ENCODE results near the gene TMEM204.
A peak's percentile ranks its signal among the peaks of the same experiment; 100 is the strongest.

The TMEM204 gene

DNA sequence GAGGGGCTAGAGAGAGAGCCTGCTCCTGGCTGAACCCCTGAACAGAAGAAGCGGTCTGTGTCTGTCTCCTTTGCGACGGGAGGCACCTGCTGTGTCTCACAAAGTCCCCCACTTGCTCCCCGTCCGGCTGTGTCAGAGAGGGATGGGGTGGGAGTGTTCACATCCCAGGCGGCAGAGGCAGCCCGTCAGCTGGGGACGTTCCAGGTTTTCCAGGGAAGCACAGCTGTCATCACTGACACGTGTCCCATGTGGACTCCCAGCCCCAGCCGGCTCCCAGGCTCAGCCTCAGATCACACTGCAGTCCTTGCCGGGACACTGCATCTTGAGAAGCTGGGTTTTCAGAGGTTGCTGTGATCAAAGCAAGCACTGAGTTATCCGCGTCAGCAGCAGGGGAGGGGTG is 38.8 kb upstream of the TMEM204 start:
- Mint-ChIP-seq H3K4me3 (peak overlapping the region; percentile 95 to 99), H3K27me3 (no peaks in the 10 kb centered on the region), H3K36me3 (peaks cover 19 to 25% of the 10 kb centered on the region in 2 donors), H3K9me3 (no peaks in the 10 kb centered on the region), H3K4me1 (peaks cover 9 to 21% of the 10 kb centered on the region in 2 donors), H3K27ac (peak overlapping the region; percentile 100)
- ATAC-seq (replicated peaks): no peak
- no peak for DNase-seq

GRCh38 chr16:1495211-1495888 is 38.1 kb upstream of the TMEM204 start:
- ATAC-seq (replicated peaks) (no peak), DNase-seq (no peak)
- Mint-ChIP-seq H3K27me3 (no peaks in the 10 kb centered on the region), H3K4me1 (peaks cover 9 to 21% of the 10 kb centered on the region in 2 donors), H3K36me3 (peaks cover 19 to 25% of the 10 kb centered on the region in 2 donors), H3K27ac (no peak overlapping the region), H3K9me3 (no peaks in the 10 kb centered on the region), H3K4me3 (peak overlapping the region; percentile 21 to 39)

- Mint-ChIP-seq H3K4me3 (no peak overlapping the region), H3K4me1 (peaks cover 9 to 21% of the 10 kb centered on the region in 2 donors), H3K9me3 (no peaks in the 10 kb centered on the region), H3K27ac (peak overlapping the region; percentile 31), H3K27me3 (no peaks in the 10 kb centered on the region), H3K36me3 (peaks cover 19 to 25% of the 10 kb centered on the region in 2 donors)
- DNase-seq (no peak), ATAC-seq (replicated peaks) (no peak)
Observed at GRCh38 chr16:1495889-1496262, 37.6 kb upstream of the TMEM204 start.

GRCh38 chr16:1496464-1496863 is 37.0 kb upstream of the TMEM204 start:
- peaks cover 9 to 21% of the 10 kb centered on the region in 2 donors for H3K4me1 Mint-ChIP-seq
- no peak for DNase-seq
- H3K36me3 Mint-ChIP-seq: peaks cover 19 to 26% of the 10 kb centered on the region in 2 donors
- no peak for ATAC-seq (replicated peaks)
- H3K9me3 Mint-ChIP-seq: no peaks in the 10 kb centered on the region
- H3K27ac Mint-ChIP-seq: no peak overlapping the region
- H3K4me3 Mint-ChIP-seq: no peak overlapping the region
- H3K27me3 Mint-ChIP-seq: no peaks in the 10 kb centered on the region

GRCh38 chr16:1497014-1497598 is 36.4 kb upstream of the TMEM204 start:
- Mint-ChIP-seq H3K9me3 (no peaks in the 10 kb centered on the region), H3K27ac (peak overlapping the region; percentile 31), H3K27me3 (no peaks in the 10 kb centered on the region), H3K36me3 (peaks cover 23 to 31% of the 10 kb centered on the region in 2 donors), H3K4me1 (peaks cover 9 to 20% of the 10 kb centered on the region in 2 donors), H3K4me3 (no peak overlapping the region)
- no peak for ATAC-seq (replicated peaks)
- DNase-seq: no peak

- Mint-ChIP-seq H3K36me3 (peaks cover 32 to 37% of the 10 kb centered on the region in 2 donors), H3K27me3 (no peaks in the 10 kb centered on the region), H3K4me3 (no peak overlapping the region), H3K9me3 (no peaks in the 10 kb centered on the region), H3K4me1 (peaks cover 4 to 7% of the 10 kb centered on the region in 2 donors), H3K27ac (no peak overlapping the region)
- no peak for ATAC-seq (replicated peaks)
- DNase-seq: no peak
Observed at GRCh38 chr16:1498899-1499676, 34.4 kb upstream of the TMEM204 start.

- peaks cover 0 to 4% of the 10 kb centered on the region in 2 donors for H3K4me1 Mint-ChIP-seq
- no peak overlapping the region for H3K4me3 Mint-ChIP-seq
- ATAC-seq (replicated peaks) (no peak), DNase-seq (no peak)
- H3K27ac Mint-ChIP-seq: no peak overlapping the region
- H3K9me3 Mint-ChIP-seq: no peaks in the 10 kb centered on the region
- no peaks in the 10 kb centered on the region for H3K27me3 Mint-ChIP-seq
- peaks cover 32 to 40% of the 10 kb centered on the region in 2 donors for H3K36me3 Mint-ChIP-seq
Observed at GRCh38 chr16:1499756-1500464, 33.6 kb upstream of the TMEM204 start.

GRCh38 chr16:1500465-1501150 is 32.9 kb upstream of the TMEM204 start:
- no peak overlapping the region for H3K27ac Mint-ChIP-seq
- H3K4me1 Mint-ChIP-seq: peaks cover 0 to 4% of the 10 kb centered on the region in 2 donors
- DNase-seq (no peak), ATAC-seq (replicated peaks) (no peak)
- peaks cover 32 to 40% of the 10 kb centered on the region in 2 donors for H3K36me3 Mint-ChIP-seq
- H3K27me3 Mint-ChIP-seq: no peaks in the 10 kb centered on the region
- H3K4me3 Mint-ChIP-seq: no peak overlapping the region
- H3K9me3 Mint-ChIP-seq: no peaks in the 10 kb centered on the region

DNA sequence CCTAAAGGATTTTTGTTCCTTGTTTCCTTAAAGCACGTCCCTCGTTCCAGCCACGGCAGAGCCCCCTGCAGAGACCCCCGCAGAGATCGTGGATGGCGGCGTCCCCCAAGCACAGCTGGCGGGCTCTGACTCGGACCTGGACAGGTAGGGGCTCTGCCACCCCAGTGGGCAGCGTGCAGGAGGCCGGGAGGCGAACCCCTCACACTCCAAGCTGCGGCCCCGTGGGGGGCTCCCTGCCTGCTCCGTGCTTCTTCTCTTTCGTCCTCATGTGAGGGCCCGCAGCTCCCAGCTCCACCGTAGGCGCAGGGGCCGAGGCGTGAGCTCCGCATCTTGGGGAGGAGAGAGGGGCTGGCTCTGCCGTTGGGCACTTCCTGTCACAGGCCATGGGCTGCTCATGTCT is 31.8 kb upstream of the TMEM204 start:
- Mint-ChIP-seq H3K27me3 (no peaks in the 10 kb centered on the region), H3K9me3 (no peaks in the 10 kb centered on the region), H3K4me3 (no peak overlapping the region), H3K4me1 (peaks cover 0 to 2% of the 10 kb centered on the region in 2 donors), H3K27ac (no peak overlapping the region), H3K36me3 (peaks cover 35 to 45% of the 10 kb centered on the region in 2 donors)
- ATAC-seq (replicated peaks) (no peak), DNase-seq (no peak)

GRCh38 chr16:1502092-1503004 is 31.1 kb upstream of the TMEM204 start:
- Mint-ChIP-seq H3K27me3 (no peaks in the 10 kb centered on the region), H3K9me3 (no peaks in the 10 kb centered on the region), H3K36me3 (peaks cover 34 to 43% of the 10 kb centered on the region in 2 donors), H3K27ac (no peak overlapping the region), H3K4me3 (no peak overlapping the region), H3K4me1 (no peaks in the 10 kb centered on the region)
- DNase-seq (no peak), ATAC-seq (replicated peaks) (no peak)

DNA sequence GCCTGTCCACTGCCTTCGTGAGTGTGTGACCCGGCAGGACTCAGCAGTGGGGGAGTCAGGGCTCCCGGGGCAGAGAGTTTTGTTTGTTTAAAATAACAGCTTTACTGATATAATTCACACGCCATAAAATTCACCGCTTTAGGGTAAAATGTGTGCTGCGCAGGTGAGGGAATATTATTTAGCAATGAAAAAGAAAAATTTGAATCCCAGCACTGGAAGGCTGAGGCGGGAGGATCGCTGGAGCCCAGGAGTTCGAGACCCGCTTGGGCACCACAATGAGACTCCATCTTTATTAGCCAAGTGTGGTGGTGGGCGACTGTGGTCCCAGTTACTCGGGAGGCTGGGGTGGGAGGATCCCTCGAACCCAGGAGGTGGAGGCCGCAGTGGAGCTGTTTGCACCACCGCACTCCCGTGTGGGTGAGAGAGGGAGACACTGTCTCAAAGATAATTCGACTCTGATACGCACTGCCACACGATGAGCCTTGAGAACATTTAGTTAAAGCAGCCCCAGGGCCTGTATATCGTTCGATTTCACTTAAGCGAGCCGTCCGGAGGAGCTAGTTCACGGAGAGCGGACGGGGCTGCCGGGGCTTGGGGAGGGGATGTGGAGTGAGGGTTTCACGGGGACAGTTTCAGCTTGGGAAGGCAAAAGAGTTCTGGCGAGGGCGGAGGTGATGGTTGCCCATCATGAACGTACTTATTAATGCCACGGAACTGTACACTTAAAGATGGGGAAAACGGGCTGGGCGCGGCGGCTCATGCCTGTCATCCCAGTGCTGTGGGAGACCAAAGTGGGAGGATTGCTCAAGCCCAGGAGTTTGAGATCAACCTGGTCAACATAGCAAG is 30.1 kb upstream of the TMEM204 start:
- no peak overlapping the region for H3K4me3 Mint-ChIP-seq
- DNase-seq: no peak
- H3K27me3 Mint-ChIP-seq: no peaks in the 10 kb centered on the region
- no peak for ATAC-seq (replicated peaks)
- no peak overlapping the region for H3K27ac Mint-ChIP-seq
- peaks cover 31 to 39% of the 10 kb centered on the region in 2 donors for H3K36me3 Mint-ChIP-seq
- H3K4me1 Mint-ChIP-seq: no peaks in the 10 kb centered on the region
- no peaks in the 10 kb centered on the region for H3K9me3 Mint-ChIP-seq

GRCh38 chr16:1505073-1505844 is 28.2 kb upstream of the TMEM204 start:
- H3K27me3 Mint-ChIP-seq: no peaks in the 10 kb centered on the region
- no peaks in the 10 kb centered on the region for H3K9me3 Mint-ChIP-seq
- no peaks in the 10 kb centered on the region for H3K4me1 Mint-ChIP-seq
- no peak overlapping the region for H3K4me3 Mint-ChIP-seq
- H3K36me3 Mint-ChIP-seq: peaks cover 31 to 40% of the 10 kb centered on the region in 2 donors
- H3K27ac Mint-ChIP-seq: no peak overlapping the region
- ATAC-seq (replicated peaks) (no peak), DNase-seq (no peak)

All from stimulated activated naive B cell treated with anti-CD40 and anti-IgM and Interleukin-4, amounts not matched to agents 10 μg/mL and 1 μg/mL and 100 μg/mL, for 72 hours (primary cell).